HG03039 (cell line): ENCODE data around the gene IGFLR1.
"Not testable (repeated sequence)": the region's sequence is repeated elsewhere in the genome, so short reads cannot be mapped to it uniquely, and the experiment has no call there.

Experiments used
- ATAC-seq: cut with Tn5 transposase; IDR thresholded peaks from one replicate; pipeline ENCODE4 v1.9.1; 2021; ENCODE audit warnings: mild to moderate bottlenecking, moderate library complexity; ENCODE audit not compliant: unreplicated experiment

The IGFLR1 gene

DNA sequence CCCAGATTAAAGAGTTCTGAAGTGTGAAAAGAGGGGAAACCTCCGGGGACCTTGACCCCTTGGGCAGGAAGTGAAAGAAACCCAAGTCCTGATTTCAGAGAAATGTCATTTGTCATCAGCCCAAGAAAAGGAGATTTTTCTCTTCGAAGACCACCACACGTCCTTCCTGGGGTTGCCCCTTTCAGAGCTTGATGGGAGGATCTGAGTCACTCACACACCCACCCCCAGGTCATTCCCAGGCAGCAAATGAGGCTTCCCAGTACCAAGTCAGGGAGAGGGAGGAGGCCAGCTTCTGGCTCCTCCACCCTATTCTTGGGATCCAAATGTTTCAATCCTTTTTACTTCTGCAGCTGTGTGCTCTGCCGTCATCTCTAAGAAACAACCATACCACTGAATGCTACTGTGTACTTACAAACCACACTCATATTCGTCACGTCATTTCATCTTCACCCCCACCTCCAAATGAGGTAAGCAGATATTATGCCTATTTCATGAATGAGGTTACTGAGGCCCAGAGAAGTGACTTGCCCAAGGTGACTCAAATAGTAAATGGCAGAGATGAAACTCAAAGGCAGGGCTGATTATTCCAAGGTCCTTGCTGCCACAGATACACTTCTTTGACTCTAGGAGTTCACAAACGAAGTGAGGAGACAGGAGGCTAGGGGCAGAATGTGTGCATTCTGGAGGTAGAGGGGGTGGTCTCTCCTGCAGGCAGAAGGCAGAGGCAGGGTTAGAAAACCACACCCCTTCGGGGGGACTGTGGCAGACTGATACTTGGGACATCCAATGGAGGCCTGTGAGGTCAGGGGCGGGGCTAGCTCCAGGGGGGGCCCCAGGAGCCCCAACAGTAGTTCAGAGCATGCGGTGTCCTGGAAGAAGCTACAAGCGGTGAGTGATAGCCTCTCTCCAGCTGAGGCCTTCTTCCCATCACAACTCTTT lies 29.4 kb downstream of the IGFLR1 start:
- ATAC-seq, result no peak

DNA sequence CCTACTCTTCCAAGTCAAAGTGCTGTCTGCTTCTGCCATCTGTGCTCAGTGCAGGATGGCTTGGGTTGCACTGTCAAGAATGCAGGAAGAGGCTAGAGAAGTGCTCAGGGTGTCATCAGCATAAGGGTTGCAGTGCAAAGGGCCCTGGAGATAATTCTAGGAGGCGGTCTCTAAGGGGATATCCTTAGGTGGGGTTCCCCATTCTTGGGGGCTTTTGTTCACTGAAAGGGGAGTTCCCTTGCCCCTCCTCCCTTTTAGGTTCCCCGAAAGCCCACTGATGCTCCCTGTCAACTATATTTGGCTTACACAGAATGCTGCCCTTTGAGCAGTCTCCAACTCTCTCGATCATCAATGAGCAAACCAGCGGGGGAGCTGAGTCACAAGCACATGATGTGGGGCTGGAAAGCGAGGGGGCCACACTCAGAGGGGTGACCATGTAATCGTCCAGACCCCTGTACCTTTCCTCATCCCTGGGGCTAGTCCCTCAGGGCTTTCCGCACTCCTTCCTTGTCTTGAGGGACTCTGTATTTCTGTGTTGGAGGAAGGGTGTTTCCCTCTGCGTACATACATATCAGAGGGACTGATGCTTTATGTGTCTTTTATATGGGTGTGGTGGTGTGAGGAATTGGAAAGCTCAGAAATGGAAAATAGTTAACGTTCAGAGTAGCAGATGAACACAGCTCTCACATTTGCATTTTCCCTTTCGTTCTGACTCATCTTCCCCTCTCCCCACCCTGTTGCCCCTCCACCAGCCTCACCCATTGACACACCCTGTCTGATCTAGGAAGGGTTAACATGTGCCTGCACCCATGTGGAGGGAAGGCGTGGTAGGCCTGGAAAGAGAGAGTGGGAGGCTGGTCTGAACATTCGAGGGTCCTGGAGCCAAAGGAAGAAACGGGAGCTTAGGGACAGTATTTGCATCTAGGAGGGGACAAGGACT lies 31.2 kb downstream of the IGFLR1 start:
- ATAC-seq, result peak; percentile 35

DNA sequence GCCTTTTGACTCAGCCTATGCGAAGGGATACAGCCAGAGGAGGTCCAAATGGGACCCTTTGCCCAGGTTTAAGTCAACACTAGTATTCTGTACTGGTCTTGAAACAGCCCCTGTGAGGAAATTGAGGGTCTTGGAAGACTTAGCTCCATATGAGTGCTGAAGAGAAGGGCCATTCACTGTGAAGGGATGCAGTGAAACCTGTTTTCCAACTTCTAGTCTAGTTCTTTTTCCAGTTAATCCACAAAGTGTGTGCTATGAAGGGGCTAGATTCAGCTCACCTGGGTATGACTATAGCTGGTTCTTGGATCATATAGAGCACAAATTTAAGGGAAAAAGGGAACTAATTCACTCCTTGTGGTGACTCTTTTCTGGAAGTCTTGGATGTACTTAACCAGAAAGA lies 33.9 kb downstream of the IGFLR1 start:
- ATAC-seq, result no peak

DNA sequence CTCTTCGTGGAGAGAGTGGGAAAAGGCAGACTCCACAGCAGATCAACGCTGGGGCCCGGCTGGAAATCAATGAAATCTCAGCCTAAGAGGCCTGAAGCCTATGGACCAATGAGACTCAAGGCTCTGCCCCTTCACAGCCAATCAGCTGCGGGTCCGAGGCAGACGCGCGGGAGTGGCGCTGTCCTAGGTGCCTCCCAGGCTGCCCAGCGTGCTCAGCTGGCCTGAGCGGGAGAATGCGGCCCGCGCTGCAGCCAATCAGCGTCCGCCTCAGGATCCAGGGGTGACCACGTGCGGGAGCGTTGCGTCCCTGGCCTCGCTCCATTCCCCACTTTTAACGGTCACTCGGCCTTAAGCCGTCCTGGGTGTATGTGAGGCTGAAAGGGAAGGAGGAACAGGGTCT lies 38.0 kb downstream of the IGFLR1 start, which contains the start of gene ZBTB32:
ZBTB32 (plus strand) TSS at position 341 of the 400 bp plus-strand sequence. CDS start 10,069 bp downstream, outside the sequence.
- ATAC-seq, result no peak

DNA sequence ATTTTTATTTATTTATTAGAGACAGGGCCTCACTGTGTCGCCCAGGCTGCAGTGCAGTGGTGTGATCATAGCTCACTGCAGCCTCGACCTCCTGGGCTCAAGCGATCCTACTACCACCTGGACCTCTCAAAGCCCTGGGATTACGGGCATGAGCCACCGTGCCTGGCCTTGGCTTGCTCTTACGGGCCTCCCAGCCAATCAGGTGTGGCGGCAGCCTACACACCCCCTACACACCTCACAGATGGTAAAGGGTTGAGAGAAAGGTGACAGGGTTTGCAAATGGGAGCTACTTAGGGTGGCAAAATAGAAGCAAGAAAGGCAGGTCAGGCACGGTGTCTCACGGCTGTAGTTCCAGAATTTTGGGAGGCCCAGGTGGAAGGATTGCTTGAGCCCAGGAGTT lies 38.9 kb downstream of the IGFLR1 start:
- ATAC-seq, result no peak

DNA sequence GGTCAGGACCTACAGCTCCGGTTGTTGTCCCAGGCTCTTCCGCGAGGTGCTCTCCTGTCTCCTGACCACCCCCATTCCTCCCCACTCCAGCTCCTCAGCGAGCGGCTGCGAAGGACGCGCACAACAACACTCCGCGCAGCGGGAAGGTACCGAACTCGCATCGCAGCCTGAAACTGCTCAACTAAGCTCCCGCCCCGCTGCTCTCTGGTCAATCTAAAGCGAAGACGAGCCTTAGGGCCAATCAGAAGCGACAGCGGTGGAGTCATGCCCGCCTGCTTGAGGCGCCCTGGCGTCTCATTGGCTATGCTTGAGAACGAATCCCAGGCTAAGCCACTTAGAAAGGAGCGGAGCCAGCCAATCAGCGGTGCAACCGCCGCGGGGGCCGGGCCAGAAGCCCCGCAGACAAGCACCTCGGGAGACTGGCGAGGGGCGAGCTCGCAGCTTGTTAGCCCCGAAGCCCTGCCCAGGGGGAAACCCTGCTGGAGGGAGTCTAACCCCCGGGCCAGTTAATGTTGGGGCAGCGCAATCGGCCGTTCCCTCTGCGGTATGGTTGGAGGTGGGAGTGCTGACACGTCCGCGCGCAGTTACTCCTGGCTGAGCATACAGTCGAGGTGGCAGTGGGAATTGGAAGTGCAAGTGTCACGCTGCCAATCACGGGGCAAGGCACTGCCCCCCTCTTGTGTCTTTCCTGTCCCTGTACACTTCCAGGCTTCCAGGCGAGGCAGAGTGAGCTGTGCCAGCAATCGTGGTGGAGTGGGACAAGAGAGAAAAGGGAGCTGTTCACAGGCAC lies 39.8 kb downstream of the IGFLR1 start:
- peak; percentile 92 for ATAC-seq

DNA sequence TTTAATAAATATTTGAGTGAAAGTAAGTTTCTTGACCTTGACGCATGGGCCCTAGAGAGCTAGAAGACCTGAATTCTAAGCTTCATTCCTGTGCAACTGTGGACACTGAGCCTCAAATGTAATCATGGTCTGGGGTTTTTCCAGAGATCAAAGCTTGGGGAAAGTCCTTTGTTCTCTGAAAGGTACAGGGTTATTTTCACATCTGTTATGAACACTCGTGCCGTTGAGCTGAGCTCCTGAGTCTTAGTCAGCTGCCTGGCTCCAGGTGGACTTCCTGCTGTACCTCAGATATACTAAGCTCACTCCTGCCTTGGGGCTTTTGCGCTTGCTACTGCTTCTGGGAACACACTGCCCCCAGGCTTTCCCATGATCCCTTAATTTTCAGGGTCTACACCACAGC lies 45.4 kb downstream of the IGFLR1 start:
- no peak for ATAC-seq

DNA sequence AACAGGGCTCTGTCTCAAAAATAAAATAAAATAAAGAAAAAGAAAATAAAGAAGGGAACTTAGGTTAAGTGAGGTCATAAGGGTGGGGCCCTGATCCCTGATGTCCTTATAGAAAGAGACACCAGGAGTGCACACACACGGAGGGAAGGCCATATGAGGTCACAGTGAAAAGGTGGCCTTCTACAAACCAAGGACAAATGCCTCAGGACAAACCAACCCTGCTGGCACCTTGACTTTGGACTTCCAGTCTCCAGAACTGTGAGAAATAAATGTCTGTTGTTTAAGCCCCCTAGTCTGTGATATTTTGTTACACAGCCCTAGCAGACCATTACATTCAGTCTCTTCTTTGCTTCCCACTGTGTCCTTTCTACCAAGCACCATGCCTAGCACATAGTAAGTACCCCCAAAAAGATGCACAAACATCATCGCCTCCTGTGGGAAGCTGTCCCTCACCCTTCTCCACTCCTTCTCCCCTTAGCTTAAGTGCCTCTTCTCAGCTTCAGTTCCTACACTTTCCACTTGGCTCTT lies 46.3 kb downstream of the IGFLR1 start:
- no peak for ATAC-seq

DNA sequence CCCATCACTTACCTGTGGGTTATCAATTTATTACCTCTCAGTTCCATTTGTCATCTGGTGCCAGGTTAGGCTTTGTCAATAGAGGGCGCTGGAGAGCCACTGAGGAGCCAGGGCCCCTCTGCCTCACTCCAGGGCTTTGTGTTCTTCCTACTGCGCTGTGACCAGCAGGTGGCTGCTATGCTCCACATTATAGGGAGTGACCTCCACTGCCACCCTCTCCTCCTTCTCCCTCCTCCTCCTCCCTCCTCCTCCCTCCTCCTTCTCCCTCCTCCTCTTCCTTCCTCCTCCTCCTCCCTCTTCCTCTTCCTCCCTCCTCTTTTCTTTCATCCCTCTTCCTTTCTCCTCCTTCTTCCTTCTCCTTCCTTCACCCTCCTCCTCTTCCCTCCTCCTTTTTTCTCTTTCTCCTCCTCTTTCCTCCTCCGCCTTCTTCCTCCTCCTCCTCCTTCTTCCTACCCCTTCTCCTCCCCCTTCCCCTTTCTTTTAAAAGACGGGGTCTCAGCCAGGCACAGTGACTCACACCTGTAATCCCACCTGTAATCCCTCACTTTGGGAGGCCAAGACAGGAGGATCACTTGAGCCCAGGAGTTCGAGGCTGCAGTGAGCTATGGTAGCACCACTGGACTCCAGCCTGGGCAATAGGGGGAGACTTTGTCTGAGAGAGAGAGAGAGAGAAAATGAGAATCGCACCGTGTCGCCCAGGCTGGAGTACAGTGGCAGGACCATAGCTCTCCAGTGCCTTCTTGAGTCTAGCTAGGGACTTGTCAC lies 48.2 kb downstream of the IGFLR1 start:
- ATAC-seq, result peak; percentile 75

DNA sequence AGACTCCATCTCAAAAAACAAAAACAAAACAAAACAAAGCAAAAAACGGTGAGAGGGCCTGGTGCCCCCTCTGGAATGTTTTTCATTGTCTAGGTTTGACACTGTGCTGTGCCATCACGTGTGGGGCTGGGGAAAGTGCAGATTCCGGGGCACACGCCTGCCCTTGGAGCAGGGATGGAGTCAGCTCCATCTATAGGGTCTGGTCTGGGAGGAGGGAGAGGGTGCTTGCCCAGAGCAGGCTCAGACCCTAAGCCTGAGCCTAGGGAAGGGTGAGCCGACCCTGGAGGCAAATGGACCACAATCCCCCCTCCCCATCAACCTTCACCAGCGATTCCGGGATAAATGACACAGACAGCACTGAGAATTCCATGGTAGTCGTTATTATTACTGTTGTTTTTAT lies 48.8 kb downstream of the IGFLR1 start:
- no peak for ATAC-seq

DNA sequence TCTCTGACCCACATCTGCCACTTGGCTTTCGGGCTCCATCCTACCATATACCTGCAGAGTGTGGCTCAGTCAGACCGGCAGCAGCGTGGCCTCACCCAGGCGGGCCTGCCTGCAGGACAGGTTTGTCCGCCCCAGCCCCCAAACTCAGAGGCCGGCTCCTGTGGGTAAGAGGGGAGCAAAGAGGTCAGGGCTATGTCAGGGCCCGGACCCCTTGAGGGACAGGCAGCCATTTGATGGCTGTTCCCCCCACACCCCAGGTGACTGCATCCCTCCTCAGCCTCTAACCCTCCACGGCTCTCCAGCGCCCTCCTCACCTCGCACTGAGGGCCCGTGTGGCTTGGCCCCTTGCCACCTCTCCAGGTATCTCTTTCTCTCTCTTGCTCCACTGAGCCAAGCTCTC lies 50.2 kb downstream of the IGFLR1 start:
- ATAC-seq, result no peak

DNA sequence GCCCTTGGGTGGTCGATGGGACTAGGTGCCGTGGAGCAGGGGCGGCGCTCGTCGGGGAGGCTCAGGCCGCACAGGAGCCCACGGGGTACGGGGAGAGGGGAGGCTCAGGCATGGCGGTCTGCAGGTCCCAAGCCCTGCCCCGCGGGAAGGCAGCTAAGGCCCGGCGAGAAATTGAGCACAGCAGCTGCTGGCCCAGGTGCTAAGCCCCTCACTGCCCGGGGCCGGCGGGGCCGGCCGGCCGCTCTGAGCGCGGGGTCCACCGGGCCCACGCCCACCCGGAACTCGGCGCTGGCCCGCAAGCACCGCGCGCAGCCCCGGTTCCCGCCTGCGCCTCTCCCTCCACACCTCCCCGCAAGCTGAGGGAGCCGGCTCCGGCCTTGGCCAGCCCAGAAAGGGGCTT lies 51.1 kb downstream of the IGFLR1 start:
- not testable (repeated sequence) for ATAC-seq

DNA sequence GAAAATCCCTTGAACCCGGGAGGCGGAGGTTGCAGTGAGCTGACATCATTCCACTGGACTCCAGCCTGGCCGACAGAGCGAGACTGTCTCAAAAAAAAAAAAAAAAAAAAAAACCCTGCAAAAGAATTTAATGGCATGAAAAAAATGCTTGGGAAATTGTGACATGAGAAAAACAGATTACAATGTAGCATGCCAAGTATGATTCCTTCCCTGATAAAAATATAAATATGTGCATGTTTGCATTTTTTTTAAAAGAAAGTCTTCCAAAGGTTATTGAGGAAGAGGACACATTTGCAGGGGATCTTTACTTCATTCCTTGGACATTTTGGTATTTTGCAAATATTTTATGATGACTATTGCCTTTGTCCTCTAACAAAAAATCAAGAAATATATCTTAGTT lies 52.4 kb downstream of the IGFLR1 start:
- no peak for ATAC-seq
